ENCODE measurements around the gene CDA. TPM values are rescaled to one million over a fixed set of nuclear protein-coding genes. Genes with fewer than 3 reads are reported as not detected.

The CDA gene
- total and polyA plus RNA-seq, 9 of the 15 experiments (the other 6 are each of a cell fraction or from before 2014, with no cell fraction given): not detected

DNA sequence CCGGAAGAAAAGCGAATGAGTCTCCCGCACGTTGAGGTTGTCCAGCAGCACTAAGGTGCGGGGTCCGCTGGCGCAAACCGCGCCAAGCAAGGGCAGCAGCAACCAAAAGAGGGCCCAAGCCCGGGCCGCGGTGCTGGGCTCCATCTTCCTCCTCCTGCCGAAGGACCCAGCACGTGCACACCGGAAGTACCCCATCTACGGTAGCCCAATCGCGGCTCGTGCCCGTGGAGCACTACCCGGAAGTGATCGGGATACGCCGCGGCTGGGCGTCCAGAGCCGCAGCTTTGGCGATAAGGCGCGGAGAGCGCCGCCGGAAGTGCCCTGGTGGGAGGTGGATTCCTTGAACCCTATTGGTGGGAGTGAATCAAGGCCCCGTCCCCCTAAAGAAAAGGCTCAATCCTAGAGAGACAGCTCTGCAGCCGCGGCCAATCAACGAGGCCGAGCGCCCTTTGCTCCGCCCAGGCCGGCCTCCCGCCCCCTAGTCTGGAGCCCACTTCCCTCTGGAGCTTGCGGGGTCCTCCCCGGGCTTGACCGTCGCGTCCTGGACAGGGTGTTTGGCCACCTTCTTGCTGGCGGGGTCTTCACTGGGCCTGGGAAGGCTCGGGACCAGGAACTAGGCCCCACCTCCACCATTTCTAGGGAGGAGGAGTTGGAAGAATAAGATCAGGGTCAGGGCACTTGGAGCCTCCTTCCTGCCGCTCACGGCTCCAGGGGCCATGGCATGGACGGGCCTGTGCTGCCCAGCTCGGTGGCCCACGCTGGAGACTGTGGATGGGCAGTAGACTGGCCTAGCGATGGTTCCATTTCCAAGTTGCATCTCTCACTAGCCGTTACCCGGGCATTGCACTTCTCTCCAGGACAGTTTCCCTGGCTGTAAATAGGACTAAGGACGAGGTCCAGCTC lies 72.6 kb downstream of the CDA start, which contains the start of gene DDOST (continued):
- TF ChIP-seq, protein P1, sequence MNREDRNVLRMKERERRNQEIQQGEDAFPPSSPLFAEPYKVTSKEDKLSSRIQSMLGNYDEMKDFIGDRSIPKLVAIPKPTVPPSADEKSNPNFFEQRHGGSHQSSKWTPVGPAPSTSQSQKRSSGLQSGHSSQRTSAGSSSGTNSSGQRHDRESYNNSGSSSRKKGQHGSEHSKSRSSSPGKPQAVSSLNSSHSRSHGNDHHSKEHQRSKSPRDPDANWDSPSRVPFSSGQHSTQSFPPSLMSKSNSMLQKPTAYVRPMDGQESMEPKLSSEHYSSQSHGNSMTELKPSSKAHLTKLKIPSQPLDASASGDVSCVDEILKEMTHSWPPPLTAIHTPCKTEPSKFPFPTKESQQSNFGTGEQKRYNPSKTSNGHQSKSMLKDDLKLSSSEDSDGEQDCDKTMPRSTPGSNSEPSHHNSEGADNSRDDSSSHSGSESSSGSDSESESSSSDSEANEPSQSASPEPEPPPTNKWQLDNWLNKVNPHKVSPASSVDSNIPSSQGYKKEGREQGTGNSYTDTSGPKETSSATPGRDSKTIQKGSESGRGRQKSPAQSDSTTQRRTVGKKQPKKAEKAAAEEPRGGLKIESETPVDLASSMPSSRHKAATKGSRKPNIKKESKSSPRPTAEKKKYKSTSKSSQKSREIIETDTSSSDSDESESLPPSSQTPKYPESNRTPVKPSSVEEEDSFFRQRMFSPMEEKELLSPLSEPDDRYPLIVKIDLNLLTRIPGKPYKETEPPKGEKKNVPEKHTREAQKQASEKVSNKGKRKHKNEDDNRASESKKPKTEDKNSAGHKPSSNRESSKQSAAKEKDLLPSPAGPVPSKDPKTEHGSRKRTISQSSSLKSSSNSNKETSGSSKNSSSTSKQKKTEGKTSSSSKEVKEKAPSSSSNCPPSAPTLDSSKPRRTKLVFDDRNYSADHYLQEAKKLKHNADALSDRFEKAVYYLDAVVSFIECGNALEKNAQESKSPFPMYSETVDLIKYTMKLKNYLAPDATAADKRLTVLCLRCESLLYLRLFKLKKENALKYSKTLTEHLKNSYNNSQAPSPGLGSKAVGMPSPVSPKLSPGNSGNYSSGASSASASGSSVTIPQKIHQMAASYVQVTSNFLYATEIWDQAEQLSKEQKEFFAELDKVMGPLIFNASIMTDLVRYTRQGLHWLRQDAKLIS (CRISPR knock-in tag; IDR thresholded peaks at IDR 0.05): no peak
- TF ChIP-seq CEBPG (CRISPR knock-in tag; IDR thresholded peaks at IDR 0.05) (0 out of 2 replicates have a peak, but pooled peaks have one; percentile 47), CEBPG (tag; conservative IDR thresholded peaks at IDR 0.05 in 1 of 2, IDR thresholded peaks at IDR 0.05 in 1 of 2) (no peak), COPS2 (conservative IDR thresholded peaks at IDR 0.05) (no peak), MTF1 (CRISPR knock-in tag; IDR thresholded peaks at IDR 0.05; ENCODE audit: borderline replicate concordance) (no peak), ATF7 (IDR thresholded peaks at IDR 0.05) (peak; percentile 87), BCOR (IDR thresholded peaks at IDR 0.05) (0 out of 2 replicates have a peak, but pooled peaks have one; percentile 22), ERF (CRISPR knock-in tag; IDR thresholded peaks at IDR 0.05) (no peak), STAT5A (IDR thresholded peaks at IDR 0.05; ENCODE audit: borderline replicate concordance, low read length) (no peak; the same call in 1 of the 2 replicates), KAT2B (IDR thresholded peaks at IDR 0.05; ENCODE audit: low read depth, low read length) (no peak), PHF20 (IDR thresholded peaks at IDR 0.05; ENCODE audit: partially characterized antibody) (peak; percentile 94), ZC3H4 (CRISPR knock-in tag; IDR thresholded peaks at IDR 0.05; ENCODE audit: borderline replicate concordance) (no peak)
- TF ChIP-seq, protein P2, sequence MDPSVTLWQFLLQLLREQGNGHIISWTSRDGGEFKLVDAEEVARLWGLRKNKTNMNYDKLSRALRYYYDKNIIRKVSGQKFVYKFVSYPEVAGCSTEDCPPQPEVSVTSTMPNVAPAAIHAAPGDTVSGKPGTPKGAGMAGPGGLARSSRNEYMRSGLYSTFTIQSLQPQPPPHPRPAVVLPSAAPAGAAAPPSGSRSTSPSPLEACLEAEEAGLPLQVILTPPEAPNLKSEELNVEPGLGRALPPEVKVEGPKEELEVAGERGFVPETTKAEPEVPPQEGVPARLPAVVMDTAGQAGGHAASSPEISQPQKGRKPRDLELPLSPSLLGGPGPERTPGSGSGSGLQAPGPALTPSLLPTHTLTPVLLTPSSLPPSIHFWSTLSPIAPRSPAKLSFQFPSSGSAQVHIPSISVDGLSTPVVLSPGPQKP (CRISPR knock-in tag; IDR thresholded peaks at IDR 0.05): no peak
- TF ChIP-seq, protein P3, sequence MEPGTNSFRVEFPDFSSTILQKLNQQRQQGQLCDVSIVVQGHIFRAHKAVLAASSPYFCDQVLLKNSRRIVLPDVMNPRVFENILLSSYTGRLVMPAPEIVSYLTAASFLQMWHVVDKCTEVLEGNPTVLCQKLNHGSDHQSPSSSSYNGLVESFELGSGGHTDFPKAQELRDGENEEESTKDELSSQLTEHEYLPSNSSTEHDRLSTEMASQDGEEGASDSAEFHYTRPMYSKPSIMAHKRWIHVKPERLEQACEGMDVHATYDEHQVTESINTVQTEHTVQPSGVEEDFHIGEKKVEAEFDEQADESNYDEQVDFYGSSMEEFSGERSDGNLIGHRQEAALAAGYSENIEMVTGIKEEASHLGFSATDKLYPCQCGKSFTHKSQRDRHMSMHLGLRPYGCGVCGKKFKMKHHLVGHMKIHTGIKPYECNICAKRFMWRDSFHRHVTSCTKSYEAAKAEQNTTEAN (CRISPR knock-in tag; IDR thresholded peaks at IDR 0.05): no peak
- TF ChIP-seq, protein P4, sequence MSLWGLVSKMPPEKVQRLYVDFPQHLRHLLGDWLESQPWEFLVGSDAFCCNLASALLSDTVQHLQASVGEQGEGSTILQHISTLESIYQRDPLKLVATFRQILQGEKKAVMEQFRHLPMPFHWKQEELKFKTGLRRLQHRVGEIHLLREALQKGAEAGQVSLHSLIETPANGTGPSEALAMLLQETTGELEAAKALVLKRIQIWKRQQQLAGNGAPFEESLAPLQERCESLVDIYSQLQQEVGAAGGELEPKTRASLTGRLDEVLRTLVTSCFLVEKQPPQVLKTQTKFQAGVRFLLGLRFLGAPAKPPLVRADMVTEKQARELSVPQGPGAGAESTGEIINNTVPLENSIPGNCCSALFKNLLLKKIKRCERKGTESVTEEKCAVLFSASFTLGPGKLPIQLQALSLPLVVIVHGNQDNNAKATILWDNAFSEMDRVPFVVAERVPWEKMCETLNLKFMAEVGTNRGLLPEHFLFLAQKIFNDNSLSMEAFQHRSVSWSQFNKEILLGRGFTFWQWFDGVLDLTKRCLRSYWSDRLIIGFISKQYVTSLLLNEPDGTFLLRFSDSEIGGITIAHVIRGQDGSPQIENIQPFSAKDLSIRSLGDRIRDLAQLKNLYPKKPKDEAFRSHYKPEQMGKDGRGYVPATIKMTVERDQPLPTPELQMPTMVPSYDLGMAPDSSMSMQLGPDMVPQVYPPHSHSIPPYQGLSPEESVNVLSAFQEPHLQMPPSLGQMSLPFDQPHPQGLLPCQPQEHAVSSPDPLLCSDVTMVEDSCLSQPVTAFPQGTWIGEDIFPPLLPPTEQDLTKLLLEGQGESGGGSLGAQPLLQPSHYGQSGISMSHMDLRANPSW (CRISPR knock-in tag; IDR thresholded peaks at IDR 0.05): no peak; the same call in 1 of the 2 replicates
- TF ChIP-seq, protein P5, sequence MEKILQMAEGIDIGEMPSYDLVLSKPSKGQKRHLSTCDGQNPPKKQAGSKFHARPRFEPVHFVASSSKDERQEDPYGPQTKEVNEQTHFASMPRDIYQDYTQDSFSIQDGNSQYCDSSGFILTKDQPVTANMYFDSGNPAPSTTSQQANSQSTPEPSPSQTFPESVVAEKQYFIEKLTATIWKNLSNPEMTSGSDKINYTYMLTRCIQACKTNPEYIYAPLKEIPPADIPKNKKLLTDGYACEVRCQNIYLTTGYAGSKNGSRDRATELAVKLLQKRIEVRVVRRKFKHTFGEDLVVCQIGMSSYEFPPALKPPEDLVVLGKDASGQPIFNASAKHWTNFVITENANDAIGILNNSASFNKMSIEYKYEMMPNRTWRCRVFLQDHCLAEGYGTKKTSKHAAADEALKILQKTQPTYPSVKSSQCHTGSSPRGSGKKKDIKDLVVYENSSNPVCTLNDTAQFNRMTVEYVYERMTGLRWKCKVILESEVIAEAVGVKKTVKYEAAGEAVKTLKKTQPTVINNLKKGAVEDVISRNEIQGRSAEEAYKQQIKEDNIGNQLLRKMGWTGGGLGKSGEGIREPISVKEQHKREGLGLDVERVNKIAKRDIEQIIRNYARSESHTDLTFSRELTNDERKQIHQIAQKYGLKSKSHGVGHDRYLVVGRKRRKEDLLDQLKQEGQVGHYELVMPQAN (IDR thresholded peaks at IDR 0.05; ENCODE audit: borderline replicate concordance): peak; percentile 84; the same call in 1 of the 2 replicates
